ENCODE results near the gene HOXA9.

Gene HOXA9

DNA sequence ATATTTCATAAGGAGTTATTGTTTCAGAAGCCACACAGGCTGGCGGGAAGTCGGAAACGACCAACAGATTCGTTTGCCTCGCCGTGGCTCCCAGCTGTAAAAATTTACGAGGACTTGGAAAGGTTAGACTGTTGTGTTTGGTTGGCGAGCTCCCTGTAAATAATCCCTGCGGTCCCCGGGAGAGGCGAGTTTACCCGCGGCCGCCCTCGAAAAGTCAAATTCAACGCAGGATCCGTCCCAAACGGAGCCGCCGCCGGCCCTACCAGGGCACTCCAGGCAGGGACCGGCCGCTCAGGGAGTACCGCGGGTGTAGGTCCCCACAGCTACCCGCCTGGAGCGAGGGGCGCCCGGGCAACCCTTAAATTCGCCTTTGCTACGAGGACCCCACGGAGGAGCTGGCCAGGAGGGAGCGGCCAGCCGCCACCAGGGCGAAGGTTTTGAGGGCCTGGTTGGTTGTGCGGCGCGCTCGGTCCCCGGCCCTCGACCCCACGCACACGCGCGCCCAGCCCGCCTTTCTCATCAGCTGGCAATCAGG, 726 bp upstream of the HOXA9 start:
- DNase-seq (ENCODE audit: low read depth in 1 of 2, low spot score in 1 of 2), result no peak

DNA sequence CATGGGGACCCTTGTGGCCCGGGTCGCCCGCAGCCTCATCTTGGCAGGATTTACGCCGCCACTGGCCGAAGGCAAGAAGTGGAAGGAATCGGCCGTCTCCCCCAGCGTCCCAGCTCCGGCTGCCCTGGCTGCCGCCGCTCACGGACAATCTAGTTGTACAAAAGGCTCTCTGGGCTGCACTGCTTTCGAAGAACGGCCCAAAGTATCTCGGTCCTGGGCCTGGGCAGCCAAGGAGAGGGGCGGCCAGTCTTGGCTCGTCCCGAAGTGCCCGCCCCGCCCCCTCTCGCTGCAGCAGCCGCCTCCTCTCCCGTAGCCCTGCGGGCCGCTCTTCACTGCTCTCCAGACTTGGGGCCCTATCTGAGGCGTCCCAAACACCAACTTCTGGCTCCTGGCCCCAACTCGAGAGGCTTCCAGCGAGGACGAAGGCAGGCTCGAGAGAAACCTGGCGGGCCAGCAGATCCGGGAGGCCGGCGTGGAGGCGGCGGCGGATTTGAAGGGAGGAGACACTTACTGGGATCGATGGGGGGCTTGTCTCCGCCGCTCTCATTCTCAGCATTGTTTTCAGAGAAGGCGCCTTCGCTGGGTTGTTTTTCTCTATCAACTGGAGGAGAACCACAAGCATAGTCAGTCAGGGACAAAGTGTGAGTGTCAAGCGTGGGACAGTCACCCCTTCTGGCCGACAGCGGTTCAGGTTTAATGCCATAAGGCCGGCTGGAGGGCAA, 809 bp downstream of the HOXA9 start:
- DNase-seq (ENCODE audit: low read depth in 1 of 2, low spot score in 1 of 2), result no peak

DNA sequence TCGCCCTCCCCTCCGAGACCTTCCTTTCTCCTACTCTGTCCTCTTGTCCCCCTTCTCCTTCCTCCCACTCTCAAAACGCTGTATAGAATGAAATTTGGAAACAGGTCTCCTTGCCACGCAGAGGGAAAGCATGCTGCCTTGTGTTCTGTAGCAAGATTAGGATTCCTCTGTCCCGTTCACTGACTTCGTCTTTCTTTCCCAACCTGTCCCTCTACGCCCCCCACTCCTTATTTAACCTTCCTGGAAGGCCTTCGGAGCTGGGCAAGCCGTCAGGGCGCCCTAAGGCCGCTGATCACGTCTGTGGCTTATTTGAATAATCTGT, 1.3 kb downstream of the HOXA9 start:
- DNase-seq (ENCODE audit: low read depth in 1 of 2, low spot score in 1 of 2), result no peak

DNA sequence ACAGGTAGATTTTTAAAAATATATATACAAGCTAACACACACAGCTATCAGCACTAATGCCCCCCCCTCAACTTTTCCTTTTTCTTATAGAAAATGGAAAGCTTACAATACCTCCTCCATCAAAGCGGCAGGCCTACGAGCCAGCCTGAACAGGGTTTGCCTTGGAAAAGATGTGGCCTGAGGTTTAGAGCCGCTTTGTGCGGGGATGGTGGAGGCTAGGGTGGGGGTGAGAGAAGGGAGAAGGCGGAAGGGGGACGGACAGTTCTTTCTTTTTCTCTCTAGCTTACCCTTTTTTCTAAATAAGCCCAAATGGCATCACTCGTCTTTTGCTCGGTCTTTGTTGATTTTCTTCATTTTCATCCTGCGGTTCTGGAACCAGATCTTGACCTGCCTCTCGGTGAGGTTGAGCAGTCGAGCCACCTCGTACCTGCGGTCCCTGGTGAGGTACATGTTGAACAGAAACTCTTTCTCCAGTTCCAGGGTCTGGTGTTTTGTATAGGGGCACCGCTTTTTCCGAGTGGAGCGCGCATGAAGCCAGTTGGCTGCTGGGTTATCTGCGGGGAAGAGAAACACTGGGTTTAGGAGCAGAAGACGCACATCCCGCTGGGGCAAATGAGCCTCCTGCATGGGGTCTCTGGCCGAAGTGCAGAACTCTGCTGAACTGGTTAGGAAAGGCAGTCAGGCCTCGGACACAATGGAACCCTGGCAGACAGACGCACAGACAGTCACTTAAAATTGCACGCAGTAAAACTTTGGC, 1.9 kb downstream of the HOXA9 start:
- no peak for DNase-seq (ENCODE audit: low read depth in 1 of 2, low spot score in 1 of 2)

DNA sequence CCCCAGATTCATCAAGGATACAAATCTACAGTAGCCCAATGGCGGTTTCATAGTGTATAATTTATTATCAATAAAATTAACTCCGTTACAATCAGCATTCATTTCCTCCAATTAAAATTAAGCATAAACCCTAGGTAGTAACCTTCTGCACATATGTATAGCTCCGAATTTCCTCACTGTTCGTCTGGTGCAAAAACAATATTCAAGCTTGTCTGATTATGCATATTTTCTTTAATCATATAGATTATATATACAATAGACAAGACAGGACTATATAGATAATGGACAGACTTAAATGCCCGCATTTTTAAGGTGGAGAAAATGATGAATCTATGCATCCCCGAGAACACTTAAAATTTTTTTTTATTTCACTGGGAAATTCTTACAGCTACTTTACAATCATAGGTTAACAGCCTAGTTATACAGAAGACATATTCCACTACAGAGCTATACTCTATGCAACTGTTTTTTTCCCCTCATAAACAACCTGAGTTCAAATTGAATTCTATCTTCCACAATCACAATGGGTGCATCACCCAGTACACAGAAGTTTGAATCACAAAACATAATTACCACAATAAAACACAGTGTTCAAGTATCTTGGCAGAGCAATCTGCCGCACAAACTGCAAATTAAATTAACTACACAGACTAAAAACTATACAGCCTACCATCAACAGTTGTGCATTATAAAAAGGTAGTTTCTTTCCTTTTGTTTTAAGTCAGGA, 2.6 kb downstream of the HOXA9 start:
- no peak for DNase-seq (ENCODE audit: low read depth in 1 of 2, low spot score in 1 of 2)

DNA sequence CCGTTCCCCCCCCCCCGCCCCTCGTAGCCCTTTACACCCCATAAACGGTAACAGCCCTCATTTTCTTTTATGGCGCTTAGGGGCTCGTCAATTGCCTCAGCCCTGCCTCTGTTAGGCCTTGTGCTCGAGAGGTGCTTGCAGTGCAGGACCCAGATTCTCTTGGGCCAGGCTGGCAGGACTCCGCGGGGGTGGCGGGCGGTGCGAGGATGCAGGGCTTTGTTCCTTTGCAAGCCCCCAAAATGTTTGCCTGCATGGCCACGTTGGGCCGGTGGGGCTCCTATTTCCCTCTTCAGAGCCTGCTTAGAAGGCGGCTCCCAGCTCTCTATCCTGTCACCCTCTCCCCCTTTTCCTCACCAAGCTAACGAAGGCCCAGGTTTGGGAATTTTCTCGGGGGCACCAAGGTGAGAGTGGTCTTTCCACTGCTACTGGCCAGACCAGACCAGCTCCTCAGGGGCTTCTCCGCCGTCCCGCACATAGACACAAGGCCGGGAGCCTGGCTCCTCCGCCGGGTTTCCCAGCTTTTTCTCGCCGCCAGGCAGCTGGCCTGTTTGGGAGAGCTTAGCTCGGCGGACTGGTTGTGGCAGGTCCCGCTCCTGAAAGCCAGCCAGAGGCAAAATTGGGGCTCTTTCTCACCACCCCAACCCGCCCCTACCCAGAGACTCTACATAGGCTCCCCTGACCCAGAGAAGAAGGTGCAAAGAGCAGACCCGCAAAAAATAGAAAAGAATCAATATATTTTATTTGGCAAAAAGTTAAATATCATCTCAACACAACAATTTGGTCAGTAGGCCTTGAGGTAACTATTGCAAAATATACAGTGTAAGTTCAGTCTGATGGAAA, 3.4 kb downstream of the HOXA9 start:
- no peak for DNase-seq (ENCODE audit: low read depth in 1 of 2, low spot score in 1 of 2)

DNA sequence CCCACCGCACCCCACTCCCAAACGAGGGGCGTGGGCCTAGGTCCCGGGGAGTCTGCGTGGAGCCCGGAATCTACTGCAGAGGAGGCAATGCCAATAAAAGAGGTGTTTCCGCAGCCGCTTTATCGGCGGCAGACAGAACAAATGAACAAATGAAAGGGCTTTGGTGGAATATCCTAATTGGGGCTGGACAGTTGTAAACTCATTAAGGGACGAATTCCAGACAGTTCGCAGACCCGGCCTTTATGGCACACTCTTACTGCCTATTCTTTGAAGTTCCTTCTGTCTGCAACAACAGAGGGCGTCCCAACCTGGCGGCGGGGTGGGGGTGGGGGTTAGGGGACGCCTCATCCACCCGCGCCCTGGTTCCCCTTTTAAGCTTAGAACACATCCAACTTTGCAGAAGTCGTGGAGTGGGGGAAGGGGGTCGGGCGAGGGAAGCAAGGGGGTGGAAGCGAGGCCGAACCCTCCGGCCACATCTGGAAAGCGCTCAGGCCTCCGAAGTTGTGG, 4.1 kb downstream of the HOXA9 start:
- no peak for DNase-seq (ENCODE audit: low read depth in 1 of 2, low spot score in 1 of 2)

DNA sequence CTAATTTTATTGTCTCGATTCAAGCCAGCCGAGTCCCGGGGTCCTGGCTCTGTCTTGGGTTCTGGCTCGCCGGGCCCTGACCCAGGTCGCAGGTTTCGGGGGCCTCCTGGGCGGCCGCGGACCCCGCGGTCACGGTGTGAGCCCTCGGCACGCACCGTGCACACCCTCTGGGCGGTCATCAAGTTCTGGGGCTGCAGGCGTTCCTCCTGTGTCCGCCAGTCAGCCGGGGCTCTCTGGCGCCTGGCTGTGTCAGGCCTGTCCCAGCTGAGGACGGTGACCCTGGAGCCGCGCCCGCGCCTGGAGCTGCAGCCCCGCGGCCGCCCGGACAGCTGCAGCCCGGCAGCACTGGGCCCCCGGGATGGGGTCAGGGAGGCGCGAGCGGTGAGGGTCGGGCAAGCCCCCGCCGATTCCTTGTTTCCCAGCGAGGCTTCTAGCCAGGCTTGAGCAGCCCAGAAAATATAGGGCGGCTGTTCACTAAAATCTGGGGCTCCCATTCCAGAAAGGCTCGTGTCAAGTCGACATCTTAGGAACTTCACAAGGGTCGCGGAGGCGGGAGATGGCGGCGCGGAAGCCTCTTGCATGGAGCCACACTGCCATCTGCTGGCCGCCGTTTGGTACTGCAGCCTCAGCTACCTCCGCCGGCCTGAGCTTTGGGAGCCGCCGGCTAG, 4.7 kb downstream of the HOXA9 start:
- peak; percentile 81 to 84 for DNase-seq (ENCODE audit: low read depth in 1 of 2, low spot score in 1 of 2)

DNA sequence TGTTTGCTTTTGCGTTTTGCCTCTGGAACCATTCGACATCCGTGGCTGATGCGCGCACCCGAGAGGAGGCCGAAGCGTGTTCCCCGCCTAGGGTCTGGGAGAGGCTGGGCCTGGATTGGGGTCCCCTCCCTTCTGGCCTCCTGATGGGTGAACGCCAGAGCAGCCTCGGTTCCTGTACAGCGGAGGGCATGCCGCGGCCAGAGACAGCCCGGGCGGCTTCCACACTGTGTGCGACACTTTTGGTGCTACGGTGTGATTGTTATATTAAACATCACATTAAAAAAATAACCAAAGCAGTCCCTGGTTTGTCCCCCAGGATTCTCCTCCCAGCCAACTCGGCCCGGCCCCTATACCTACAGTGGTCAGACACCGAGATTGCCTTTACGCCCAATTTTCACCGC, 5.2 kb downstream of the HOXA9 start:
- DNase-seq (ENCODE audit: low read depth in 1 of 2, low spot score in 1 of 2), result no peak

DNA sequence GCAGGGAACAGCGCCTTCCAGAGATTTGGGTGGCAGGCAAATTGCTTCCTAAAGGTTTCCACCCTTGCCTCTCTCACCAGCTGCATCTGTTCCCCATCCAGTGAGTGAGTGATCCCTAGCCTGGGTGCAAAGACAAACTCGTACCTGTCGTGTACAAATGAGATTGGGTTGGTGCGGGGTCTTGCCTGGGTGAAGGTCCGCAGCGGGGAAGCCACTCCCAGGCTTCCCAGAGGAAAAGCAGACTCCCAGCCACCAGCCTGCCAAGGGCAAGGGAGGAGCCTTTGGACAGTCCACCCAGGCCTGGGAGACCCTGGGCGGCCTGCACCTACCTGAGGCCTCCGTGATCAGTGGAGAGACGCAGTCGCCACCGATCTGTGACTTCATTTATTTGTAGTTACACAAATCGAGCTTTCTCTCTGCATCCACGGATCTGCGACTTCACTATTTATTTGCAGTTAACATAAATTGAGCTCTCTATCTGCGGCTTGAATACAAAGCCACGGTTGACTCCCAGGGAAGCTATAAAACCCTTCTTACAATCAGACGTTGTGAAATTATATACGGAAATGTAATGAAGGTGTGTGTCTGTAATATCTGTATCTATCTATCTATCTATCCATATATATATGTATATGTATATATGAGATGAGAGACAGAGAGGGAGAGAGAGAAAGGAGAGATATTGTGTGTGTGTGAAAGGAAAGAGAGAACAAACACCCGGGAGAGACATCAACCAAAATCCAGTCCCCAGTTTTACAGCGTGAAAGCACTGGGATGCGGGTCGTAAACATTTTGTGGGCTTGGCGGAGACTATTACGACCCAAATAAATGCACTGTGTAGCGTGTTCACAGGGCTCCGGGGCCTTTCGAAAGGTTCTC, 5.8 kb downstream of the HOXA9 start:
- no peak for DNase-seq (ENCODE audit: low read depth in 1 of 2, low spot score in 1 of 2)

DNA sequence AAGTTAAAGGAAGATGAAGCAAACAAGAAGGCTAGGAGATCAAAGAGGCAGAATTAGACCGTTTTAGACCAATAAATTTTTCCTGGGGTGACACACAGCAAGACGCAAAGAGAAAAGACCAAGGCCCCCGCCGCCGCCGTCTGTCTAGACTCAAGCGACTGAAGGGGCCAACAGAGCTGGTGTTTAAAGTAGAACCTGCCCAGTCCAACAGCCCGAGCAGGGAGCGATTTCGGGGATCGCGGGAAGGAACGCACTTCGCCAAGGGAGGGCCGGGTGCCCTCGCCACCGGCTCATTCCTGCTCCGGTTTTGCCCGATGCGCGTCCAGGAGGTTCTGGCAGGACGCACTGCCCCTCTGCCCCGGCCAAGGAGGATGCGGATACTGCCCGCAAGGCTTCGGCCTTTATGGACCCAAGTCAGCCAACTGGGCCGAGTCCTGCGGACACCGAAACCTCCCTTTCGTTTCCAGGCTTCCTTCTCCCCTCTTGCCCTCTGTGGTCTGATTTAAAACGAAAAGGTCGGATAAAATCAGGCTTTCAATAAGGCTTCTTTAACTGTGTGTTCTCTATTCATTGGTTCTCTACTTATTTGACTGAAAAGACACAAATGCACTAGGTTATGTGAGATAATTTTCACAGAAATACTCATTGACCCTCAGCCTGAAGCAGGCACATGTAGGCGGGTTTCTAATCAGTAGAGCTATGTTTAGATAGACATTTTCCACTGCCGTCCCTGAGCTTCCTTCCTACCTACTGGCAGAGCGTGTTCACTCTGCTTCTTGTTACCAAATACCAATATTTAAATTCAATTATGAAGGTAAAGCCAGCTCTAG, 6.7 kb downstream of the HOXA9 start:
- no peak for DNase-seq (ENCODE audit: low read depth in 1 of 2, low spot score in 1 of 2)

DNA sequence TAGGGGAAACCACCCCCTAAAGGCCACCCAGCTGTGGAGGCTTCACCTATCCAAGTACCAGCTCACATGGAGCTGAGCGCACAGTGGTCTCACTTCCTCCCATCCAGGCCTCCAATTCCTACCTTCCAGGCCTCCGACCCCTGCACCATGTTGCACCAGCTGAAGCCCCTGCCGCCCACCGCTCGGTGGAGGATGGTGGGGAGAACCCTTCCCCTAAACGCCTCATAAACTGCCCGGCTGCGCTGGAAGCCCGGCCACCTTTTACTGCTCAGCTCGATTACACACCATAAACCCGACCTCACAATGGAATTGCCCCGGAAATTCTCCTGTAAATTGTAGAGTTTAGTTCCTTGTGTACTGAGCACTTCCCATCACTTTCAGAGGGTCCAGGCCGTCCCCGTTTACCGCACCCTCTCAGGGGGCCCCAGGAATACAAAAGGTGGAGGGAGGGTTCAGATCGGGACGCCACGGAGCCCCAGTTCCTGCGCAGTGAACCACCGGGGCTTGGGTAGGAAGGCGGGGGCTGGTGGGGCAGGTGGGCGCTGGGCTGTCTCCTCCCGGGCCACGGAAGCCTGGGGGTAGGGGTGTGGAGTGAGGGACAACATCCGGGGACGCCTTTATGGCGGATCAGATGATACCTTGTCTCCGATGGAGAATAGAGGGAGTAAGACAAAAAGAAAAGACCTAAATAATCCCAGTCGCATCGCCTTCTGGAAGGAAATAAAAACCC, 7.5 kb downstream of the HOXA9 start:
- no peak for DNase-seq (ENCODE audit: low read depth in 1 of 2, low spot score in 1 of 2)

DNA sequence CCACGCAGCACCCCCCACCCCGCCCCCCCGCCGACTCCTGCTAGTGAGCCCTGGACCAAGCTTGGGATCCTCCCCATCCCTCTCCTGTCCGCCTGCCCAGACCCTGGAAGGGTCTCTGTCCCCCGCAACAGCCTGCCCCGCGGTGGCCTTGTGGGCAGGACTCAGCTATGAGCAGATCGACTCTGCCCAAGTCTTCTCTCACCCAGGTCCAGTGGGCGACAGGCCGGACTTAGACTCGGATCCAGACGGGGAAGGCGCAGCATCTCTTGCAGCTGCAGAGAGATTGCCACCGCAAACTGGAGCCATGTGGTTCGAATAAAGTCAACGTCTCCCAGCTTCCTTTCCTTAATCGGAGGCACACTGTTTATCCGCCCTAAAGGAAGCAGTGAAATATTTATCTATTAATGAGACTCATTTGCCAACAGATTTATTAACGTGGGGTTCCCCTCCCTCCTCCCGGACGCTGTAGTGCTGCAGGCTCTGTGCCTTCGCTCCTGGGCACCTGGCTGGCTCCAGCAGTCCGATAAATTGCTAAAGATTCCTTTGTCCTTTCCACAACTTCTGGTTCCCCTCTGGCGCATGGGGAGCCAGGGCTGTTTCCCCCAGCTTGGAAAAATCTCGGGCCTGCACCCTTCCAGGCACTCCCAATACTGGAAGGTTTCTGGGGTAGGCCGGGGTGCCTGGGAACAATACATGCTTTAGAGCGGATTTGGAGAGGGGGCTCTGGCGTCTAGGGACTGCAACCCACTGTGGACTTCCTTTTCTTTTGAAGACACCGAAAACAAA, 8.2 kb downstream of the HOXA9 start:
- no peak for DNase-seq (ENCODE audit: low read depth in 1 of 2, low spot score in 1 of 2)

DNA sequence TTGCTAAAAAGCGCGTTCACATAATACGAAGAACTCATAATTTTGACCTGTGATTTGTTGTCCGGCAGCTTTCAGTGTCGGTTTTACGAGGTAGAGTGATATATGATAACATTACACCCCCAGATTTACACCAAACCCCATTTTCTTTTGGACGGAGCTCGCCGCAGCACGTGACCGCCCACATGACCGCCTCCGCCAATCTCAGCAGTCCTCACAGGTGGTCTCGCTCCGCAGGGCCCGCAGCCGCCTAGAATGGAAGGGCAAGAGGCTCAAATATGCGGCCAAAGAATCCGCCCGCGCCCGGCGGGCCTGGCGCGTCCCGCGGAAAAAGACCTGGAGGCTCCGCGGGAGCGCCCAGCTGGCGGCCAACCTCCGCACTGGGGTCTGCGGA, 8.8 kb downstream of the HOXA9 start, which contains the start of gene HOXA7:
HOXA7 (minus strand) TSS at position 168 of the 391 bp plus-strand sequence; CDS start at position 38, 130 bp downstream.
- DNase-seq (ENCODE audit: low read depth in 1 of 2, low spot score in 1 of 2), result no peak

DNA sequence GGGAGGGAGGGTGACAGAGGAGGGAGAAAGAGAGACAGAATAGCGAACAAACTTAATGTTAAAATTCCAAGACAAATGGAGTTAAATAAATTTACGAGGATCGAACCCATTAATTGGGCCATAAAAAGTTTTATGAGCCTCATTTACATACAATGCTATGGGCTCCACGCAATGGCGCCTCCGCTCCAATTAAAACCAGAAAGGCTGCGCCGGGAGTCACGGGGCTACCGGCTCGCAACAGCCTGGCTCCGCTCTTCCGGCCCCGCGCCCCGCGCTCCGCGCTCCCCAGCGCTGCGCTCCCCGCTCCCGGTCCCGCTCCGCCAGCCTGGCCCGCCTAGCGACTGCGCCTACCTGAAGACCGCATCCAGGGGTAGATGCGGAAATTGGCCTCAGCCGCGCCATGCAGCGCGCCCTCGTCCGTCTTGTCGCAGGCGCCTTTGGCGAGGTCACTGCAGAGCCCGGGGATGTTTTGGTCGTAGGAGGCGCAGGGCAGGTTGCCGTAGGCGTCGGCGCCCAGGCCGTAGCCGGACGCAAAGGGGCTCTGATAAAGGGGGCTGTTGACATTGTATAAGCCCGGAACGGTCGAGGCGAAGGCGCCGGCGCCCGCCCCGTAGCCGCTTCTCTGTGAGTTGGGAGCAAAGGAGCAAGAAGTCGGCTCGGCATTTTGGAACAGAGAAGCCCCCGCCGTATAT, 9.4 kb downstream of the HOXA9 start:
- no peak for DNase-seq (ENCODE audit: low read depth in 1 of 2, low spot score in 1 of 2)

Measured in activated CD4-positive, alpha-beta T cell treated with anti-CD3 and anti-CD28 coated beads, Interleukin-2, amount 50 U/mL, for 24 hours (primary cell).